GM23248 (cell line): ENCODE results near the gene DNMT3L.

Experiments
- EZH2 ChIP-seq: fragments of 200-600 bp; sonication (generic); IDR thresholded peaks from 2 replicates; pipeline ENCODE4 v1.6.1; 2018; ENCODE audit warnings: antibody characterized with exemption, mild to moderate bottlenecking; ENCODE audit not compliant: insufficient read depth, poor library complexity, severe bottlenecking
- EZH2phosphoT487 ChIP-seq: fragments of 200-600 bp; sonication (generic); IDR thresholded peaks from 2 replicates; pipeline ENCODE4 v1.6.1; 2018; ENCODE audit warnings: antibody characterized with exemption, moderate library complexity, mild to moderate bottlenecking, low read depth; ENCODE audit not compliant: insufficient read depth

GRCh38 chr21:44267655-44268142 is 6.0 kb upstream of the DNMT3L start:
- TF ChIP-seq EZH2 (no peak), EZH2phosphoT487 (no peak)
